ENCODE data around the gene BFSP2.

Gene BFSP2

GRCh38 chr3:133461291-133461690, 61.4 kb downstream of the BFSP2 start:
- no peak overlapping the region for H3K4me3 ChIP-seq (ENCODE audit: low read depth, low read length)
- in situ Hi-C loops (cut with HindIII; ENCODE audit: low sequenced_read_pairs), result no loop called here
- no peak for TF ChIP-seq CTCF (IDR thresholded peaks at IDR 0.05; ENCODE audit: low read depth, low read length, missing control alignments)
- no peak for DNase-seq (ENCODE audit: low read depth)

GRCh38 chr3:133463347-133463860, 63.5 kb downstream of the BFSP2 start:
- TF ChIP-seq CTCF (IDR thresholded peaks at IDR 0.05; ENCODE audit: low read depth, low read length, missing control alignments), result no peak
- DNase-seq (ENCODE audit: low read depth), result no peak
- in situ Hi-C loops (cut with HindIII; ENCODE audit: low sequenced_read_pairs), result no loop called here
- H3K4me3 ChIP-seq (ENCODE audit: low read depth, low read length), result no peak overlapping the region

- peak; percentile 35 for TF ChIP-seq CTCF (IDR thresholded peaks at IDR 0.05; ENCODE audit: low read depth, low read length, missing control alignments)
- DNase-seq (ENCODE audit: low read depth), result peak; percentile 42
- no peak overlapping the region for H3K4me3 ChIP-seq (ENCODE audit: low read depth, low read length)
- in situ Hi-C loops (cut with HindIII; ENCODE audit: low sequenced_read_pairs), result no loop called here
Observed at GRCh38 chr3:133464573-133464972, 64.7 kb downstream of the BFSP2 start.

GRCh38 chr3:133466531-133467386, 66.9 kb downstream of the BFSP2 start:
- DNase-seq (ENCODE audit: low read depth), result no peak
- H3K4me3 ChIP-seq (ENCODE audit: low read depth, low read length), result no peak overlapping the region
- no peak for TF ChIP-seq CTCF (IDR thresholded peaks at IDR 0.05; ENCODE audit: low read depth, low read length, missing control alignments)
- in situ Hi-C loops (cut with HindIII; ENCODE audit: low sequenced_read_pairs), result no loop called here

- DNase-seq (ENCODE audit: low read depth), result no peak
- TF ChIP-seq CTCF (IDR thresholded peaks at IDR 0.05; ENCODE audit: low read depth, low read length, missing control alignments), result no peak
- no peak overlapping the region for H3K4me3 ChIP-seq (ENCODE audit: low read depth, low read length)
- in situ Hi-C loops (cut with HindIII; ENCODE audit: low sequenced_read_pairs), result no loop called here
Observed at GRCh38 chr3:133467780-133468179, 67.9 kb downstream of the BFSP2 start.

GRCh38 chr3:133468251-133468721, 68.4 kb downstream of the BFSP2 start:
- in situ Hi-C loops (cut with HindIII; ENCODE audit: low sequenced_read_pairs), result no loop called here
- DNase-seq (ENCODE audit: low read depth), result no peak
- TF ChIP-seq CTCF (IDR thresholded peaks at IDR 0.05; ENCODE audit: low read depth, low read length, missing control alignments), result no peak
- no peak overlapping the region for H3K4me3 ChIP-seq (ENCODE audit: low read depth, low read length)
